ENCODE results near the gene KCNIP4. TPM values are rescaled to one million over a fixed set of nuclear protein-coding genes. Genes with fewer than 3 reads are reported as not detected.

KCNIP4 gene
- total RNA-seq, 4 donors from 2014 or later, result not detected

DNA sequence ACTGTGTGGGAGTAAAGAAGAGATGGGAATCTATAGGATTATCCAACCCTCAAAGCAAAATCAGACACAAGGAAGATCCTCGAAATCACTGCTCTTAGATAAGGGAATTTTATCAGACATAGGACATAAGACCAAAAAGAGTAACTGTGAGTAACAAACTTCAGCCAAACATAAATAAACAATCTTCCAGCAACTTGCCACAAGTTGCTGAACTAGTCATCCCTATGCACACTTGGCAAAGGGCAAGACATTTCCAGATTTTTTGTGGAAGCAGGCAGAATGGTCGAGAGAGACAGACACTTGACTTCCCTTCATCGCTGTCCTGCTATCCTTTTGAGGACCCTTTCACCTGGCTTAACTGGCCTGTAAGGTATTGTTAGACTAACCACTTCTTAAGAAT lies 89.6 kb downstream of the KCNIP4 start:
- no peak for DNase-seq (ENCODE audit: low spot score in 2 of 2)
- no peak for TF ChIP-seq EP300 (IDR thresholded peaks at IDR 0.05)
- no peak for TF ChIP-seq CTCF (IDR thresholded peaks at IDR 0.05)
- no peak for TF ChIP-seq POLR2A (IDR thresholded peaks at IDR 0.05)
- Histone ChIP-seq H3K9me3 (no peaks in the 10 kb centered on the region), H3K27me3 (no peaks in the 10 kb centered on the region), H3K36me3 (no peaks in the 10 kb centered on the region), H3K4me3 (no peak overlapping the region), H3K27ac (no peak overlapping the region), H3K4me1 (no peaks in the 10 kb centered on the region)
- 84 to 88% methylated on average over 3 of the region's 3 CpGs for WGBS, 2 donors

- Histone ChIP-seq H3K9me3 (no peaks in the 10 kb centered on the region), H3K4me3 (no peak overlapping the region), H3K27ac (no peak overlapping the region), H3K36me3 (no peaks in the 10 kb centered on the region), H3K27me3 (no peaks in the 10 kb centered on the region), H3K4me1 (no peaks in the 10 kb centered on the region)
- WGBS, 2 donors, result 89 to 94% methylated on average over 2 of the region's 2 CpGs
- TF ChIP-seq POLR2A (IDR thresholded peaks at IDR 0.05), result no peak
- no peak for TF ChIP-seq CTCF (IDR thresholded peaks at IDR 0.05)
- no peak for TF ChIP-seq EP300 (IDR thresholded peaks at IDR 0.05)
- DNase-seq (ENCODE audit: low spot score in 2 of 2), result no peak
Measured at GRCh38 chr4:21856754-21857153, 91.8 kb downstream of the KCNIP4 start.

DNA sequence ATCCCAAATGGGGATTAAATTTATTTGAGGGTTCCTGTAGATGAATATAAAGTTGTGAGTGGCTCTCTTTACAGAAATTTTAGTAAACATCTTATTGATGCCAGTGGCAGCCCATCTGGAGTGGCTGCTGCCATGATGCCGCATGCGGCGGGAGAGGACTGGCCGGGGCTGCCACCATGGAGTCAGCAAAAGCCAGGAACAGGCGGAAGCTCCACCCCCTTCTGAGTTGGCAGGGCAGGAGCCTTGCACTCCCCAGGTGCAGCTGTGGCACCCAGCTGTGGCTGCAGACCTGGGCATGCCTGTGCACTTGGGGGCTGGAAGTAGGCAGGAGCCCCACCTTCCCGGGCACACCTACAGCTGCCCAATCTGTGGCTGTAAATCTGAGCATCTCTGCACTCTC lies 92.3 kb downstream of the KCNIP4 start:
- no peak for TF ChIP-seq CTCF (IDR thresholded peaks at IDR 0.05)
- TF ChIP-seq POLR2A (IDR thresholded peaks at IDR 0.05), result no peak
- no peak for TF ChIP-seq EP300 (IDR thresholded peaks at IDR 0.05)
- Histone ChIP-seq H3K4me1 (no peaks in the 10 kb centered on the region), H3K27ac (no peak overlapping the region), H3K4me3 (no peak overlapping the region), H3K27me3 (no peaks in the 10 kb centered on the region), H3K9me3 (no peaks in the 10 kb centered on the region), H3K36me3 (no peaks in the 10 kb centered on the region)
- DNase-seq (ENCODE audit: low spot score in 2 of 2), result no peak
- WGBS, 2 donors, result 66 to 77% methylated on average over 5 of the region's 6 CpGs

DNA sequence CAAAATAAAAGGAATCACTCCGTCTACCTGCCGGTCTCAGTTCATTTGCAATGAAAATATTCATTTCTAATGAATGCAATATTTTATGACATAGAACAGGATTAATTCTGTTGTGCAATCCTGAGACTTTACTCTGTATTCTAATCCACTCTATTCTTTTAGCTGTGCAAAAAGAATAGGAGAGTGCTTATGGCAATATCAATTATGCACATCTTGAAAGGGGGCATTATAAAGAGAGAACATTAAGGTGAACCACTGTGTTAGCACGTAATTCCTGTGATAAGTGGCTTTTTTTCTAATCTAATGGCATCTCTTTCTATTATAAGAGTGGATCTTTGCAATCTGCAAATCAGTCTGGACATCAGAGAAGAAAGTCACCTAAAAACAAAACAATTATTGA lies 99.5 kb downstream of the KCNIP4 start:
- 77 to 78% methylated on average over 3 of the region's 3 CpGs for WGBS, 2 donors
- no peak for TF ChIP-seq POLR2A (IDR thresholded peaks at IDR 0.05)
- TF ChIP-seq EP300 (IDR thresholded peaks at IDR 0.05), result no peak
- TF ChIP-seq CTCF (IDR thresholded peaks at IDR 0.05), result no peak
- no peak for DNase-seq (ENCODE audit: low spot score in 2 of 2)
- Histone ChIP-seq H3K4me1 (no peaks in the 10 kb centered on the region), H3K27ac (no peak overlapping the region), H3K4me3 (no peak overlapping the region), H3K36me3 (no peaks in the 10 kb centered on the region), H3K9me3 (no peaks in the 10 kb centered on the region), H3K27me3 (no peaks in the 10 kb centered on the region)

DNA sequence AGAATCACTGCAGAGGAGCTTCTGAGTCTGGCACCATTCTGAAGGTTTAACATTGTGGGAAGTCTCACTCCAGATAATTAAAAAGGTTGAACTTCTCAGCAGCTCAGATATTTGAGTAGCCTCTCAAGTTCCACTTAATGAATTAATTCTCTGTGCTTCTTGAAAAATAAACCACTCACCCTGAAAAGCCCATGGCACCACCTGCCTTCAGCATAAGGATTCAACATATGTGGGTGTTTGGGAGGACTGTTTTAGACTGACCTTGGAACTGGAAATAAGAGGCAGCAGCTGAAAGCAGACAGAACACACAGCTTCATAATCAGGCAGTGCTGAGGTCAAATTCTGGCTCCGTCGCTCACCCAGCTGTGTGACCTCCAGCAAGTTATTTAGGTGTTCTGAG lies 100.6 kb downstream of the KCNIP4 start:
- H3K4me1 ChIP-seq, result no peaks in the 10 kb centered on the region
- TF ChIP-seq CTCF (IDR thresholded peaks at IDR 0.05) (no peak), POLR2A (IDR thresholded peaks at IDR 0.05) (no peak), EP300 (IDR thresholded peaks at IDR 0.05) (no peak)
- no peaks in the 10 kb centered on the region for H3K9me3 ChIP-seq
- no peak overlapping the region for H3K4me3 ChIP-seq
- no peaks in the 10 kb centered on the region for H3K36me3 ChIP-seq
- 65 to 80% methylated on average over 2 of the region's 2 CpGs for WGBS, 2 donors
- H3K27me3 ChIP-seq, result no peaks in the 10 kb centered on the region
- H3K27ac ChIP-seq, result no peak overlapping the region
- DNase-seq (ENCODE audit: low spot score in 2 of 2), result no peak

All from tibial nerve (tissue), 4 donors.